Lung (tissue), 12 donors: ENCODE data around the gene MPHOSPH8. TPM values are rescaled to one million over a fixed set of nuclear protein-coding genes. Genes with fewer than 3 reads are reported as not detected.
"Not testable (repeated sequence)": the region's sequence is repeated elsewhere in the genome, so short reads cannot be mapped to it uniquely, and the experiment has no call there.

Experiments used
- ATAC-seq: fragments of 200-7000 bp; cut with Tn5 transposase; one replicate; pipeline ENCODE4 v1.9.1; 2020; ENCODE audit warnings: moderate number of reproducible peaks; ENCODE audit not compliant: insufficient read depth, low FRiP score
- DNase-seq, 3 donors: peaks; one replicate each; pipeline ENCODE4 v3.0.0-alpha.2; 2013 to 2017
- H3K27ac ChIP-seq, 2 donors: one replicate each; pipeline ENCODE4 v1.5.1; 2013; ENCODE audit warnings: mild to moderate bottlenecking in 2 of 2, moderate library complexity in 2 of 2, control low read depth in 1 of 2, inconsistent platforms in 1 of 2, low read depth in 1 of 2, low read length in 1 of 2
- H3K27me3 ChIP-seq, 3 donors: one replicate each; pipeline ENCODE4 v1.5.1; 2013; ENCODE audit warnings: low read length in 2 of 3; ENCODE audit not compliant: control insufficient read depth in 3 of 3, insufficient read depth in 3 of 3
- H3K36me3 ChIP-seq, 4 donors: one replicate each; pipeline ENCODE4 v1.5.1; 2013; ENCODE audit warnings: low read length in 4 of 4, mild to moderate bottlenecking in 1 of 4, moderate library complexity in 1 of 4; ENCODE audit not compliant: control insufficient read depth in 4 of 4, insufficient read depth in 4 of 4
- H3K4me1 ChIP-seq, 5 donors: one replicate each; pipeline ENCODE4 v1.5.1; 2013; ENCODE audit warnings: low read length in 5 of 5, mild to moderate bottlenecking in 2 of 5, moderate library complexity in 1 of 5; ENCODE audit not compliant: control insufficient read depth in 5 of 5, insufficient read depth in 5 of 5
- H3K4me3 ChIP-seq: one replicate; pipeline ENCODE4 v1.5.1; 2013; ENCODE audit warnings: mild to moderate bottlenecking, control low read depth, moderate library complexity
- H3K9ac ChIP-seq, 2 donors: one replicate each; pipeline ENCODE4 v1.5.1; 2013; ENCODE audit warnings: low read length in 2 of 2, control low read depth in 1 of 2; ENCODE audit not compliant: insufficient read depth in 1 of 2
- H3K9me3 ChIP-seq, 4 donors: one replicate each; pipeline ENCODE4 v1.5.1; 2013; ENCODE audit warnings: low read length in 3 of 4, mild to moderate bottlenecking in 1 of 4, moderate library complexity in 1 of 4; ENCODE audit not compliant: control insufficient read depth in 4 of 4, insufficient read depth in 3 of 4
- WGBS, 2 donors: extraction: QIAGEN DNeasy Blood & Tissue Kit; methylation state at CpG; one replicate each; pipeline ENCODE4 v1.1.7; 2013; 5-methylcytosine and 5-hydroxymethylcytosine counted together
- polyA plus RNA-seq, 2 donors: library from polyadenylated mRNA; stranded (reverse); fragments of 200-250 nt; gene quantifications; one replicate each; pipeline ENCODE4 v1.2.1, GENCODE V29; 2013
- total RNA-seq, 2 donors: library from RNA; depleted of rRNA in 1 of 2; stranded (reverse); fragments of >200 nt in 1 of 2; gene quantifications; one replicate each; pipeline ENCODE4 v1.2.1, GENCODE V29; 2014 to 2021
- TF ChIP-seq, protein P1 (sequence below): IDR thresholded peaks from 2 replicates; pipeline ENCODE4 v1.5.1; 2012; ENCODE audit warnings: mild to moderate bottlenecking; ENCODE audit errors: control extremely low read depth, extremely low read depth
- donor health status: control.
- donor health status: control.
- donor health status: Bipolar disorder and iron deficiency.
- donor health status: healthy.
- donor health status: DM: yes; HTN: yes; CAD: no.

The MPHOSPH8 gene
- total and polyA plus RNA-seq, 4 donors, result 16.5 to 39.1 (median 29.6) TPM

DNA sequence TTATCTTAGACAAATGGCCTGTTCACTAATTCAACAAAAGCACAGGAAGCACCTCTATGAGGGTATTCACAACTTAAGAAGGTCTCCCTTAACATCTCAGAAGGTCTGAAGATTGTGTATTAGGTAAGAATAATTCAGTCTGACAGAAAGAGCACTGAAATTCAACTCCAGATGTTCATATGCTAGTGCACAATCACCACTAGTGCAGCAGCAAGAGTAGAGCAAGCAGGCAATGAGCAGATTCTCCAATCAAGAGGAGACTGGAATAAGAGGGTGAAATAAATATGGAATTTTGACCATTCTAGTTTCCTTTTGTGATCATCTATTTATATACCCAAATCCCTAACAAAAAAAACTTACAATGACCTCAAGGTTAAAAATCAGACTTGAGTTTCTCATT lies 52.0 kb downstream of the MPHOSPH8 start:
- ATAC-seq (no peak), DNase-seq (no peak)
- Histone ChIP-seq H3K9me3 (no peaks in the 10 kb centered on the region), H3K27ac (no peak overlapping the region), H3K9ac (no peak overlapping the region), H3K36me3 (peaks cover 0 to 12% (median 6%) of the 10 kb centered on the region in 4 donors), H3K4me1 (peaks cover 0 to 4% (median 0%) of the 10 kb centered on the region in 5 donors), H3K27me3 (no peaks in the 10 kb centered on the region), H3K4me3 (no peak overlapping the region)
- TF ChIP-seq, protein P1, sequence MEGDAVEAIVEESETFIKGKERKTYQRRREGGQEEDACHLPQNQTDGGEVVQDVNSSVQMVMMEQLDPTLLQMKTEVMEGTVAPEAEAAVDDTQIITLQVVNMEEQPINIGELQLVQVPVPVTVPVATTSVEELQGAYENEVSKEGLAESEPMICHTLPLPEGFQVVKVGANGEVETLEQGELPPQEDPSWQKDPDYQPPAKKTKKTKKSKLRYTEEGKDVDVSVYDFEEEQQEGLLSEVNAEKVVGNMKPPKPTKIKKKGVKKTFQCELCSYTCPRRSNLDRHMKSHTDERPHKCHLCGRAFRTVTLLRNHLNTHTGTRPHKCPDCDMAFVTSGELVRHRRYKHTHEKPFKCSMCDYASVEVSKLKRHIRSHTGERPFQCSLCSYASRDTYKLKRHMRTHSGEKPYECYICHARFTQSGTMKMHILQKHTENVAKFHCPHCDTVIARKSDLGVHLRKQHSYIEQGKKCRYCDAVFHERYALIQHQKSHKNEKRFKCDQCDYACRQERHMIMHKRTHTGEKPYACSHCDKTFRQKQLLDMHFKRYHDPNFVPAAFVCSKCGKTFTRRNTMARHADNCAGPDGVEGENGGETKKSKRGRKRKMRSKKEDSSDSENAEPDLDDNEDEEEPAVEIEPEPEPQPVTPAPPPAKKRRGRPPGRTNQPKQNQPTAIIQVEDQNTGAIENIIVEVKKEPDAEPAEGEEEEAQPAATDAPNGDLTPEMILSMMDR, result no peak

DNA sequence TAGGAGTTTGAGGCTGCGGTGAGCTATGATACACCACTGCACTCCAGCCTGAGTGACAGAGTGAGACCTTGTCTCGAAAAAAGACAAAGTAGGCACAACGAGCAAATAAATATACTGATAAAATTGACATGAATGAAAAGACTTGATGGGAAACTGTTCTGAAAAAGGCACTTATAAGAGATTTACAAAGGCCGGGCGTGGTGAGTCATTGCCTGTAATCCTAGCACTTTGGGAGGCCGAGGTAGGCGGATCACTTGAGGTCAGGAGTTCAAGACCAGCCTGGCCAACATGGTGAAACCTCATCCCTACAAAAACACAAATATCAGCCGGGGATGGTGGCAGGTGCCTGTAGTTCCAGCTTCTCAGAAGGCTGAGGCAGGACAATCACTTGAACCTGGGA lies 58.0 kb downstream of the MPHOSPH8 start:
- H3K9me3 ChIP-seq, H3K4me1 ChIP-seq, H3K27me3 ChIP-seq, H3K4me3 ChIP-seq, ATAC-seq, H3K9ac ChIP-seq, DNase-seq, H3K36me3 ChIP-seq, H3K27ac ChIP-seq: not testable (repeated sequence)
- WGBS, 2 donors, result 94 to 96% methylated on average over 8 of the region's 8 CpGs

DNA sequence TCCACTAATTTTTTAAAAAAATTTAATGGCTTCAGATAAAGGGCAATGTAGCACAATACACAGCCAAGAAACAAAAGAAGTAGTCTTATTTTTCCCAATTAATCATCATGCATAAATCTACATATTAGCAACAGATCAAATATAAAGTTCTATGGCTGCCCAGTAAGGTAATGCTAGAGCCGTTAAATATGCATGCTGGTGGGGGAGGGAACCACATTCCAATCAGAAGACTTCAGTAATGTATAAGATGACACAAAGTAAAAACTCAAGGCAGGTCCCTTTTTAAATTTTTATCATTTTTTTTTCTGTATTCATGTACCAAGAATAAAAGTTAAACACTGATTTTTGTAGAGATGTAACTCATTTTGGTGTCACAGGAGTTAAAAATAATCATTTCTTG lies 62.0 kb downstream of the MPHOSPH8 start:
- ATAC-seq (no peak), DNase-seq (no peak)
- no peak overlapping the region for H3K9ac ChIP-seq

DNA sequence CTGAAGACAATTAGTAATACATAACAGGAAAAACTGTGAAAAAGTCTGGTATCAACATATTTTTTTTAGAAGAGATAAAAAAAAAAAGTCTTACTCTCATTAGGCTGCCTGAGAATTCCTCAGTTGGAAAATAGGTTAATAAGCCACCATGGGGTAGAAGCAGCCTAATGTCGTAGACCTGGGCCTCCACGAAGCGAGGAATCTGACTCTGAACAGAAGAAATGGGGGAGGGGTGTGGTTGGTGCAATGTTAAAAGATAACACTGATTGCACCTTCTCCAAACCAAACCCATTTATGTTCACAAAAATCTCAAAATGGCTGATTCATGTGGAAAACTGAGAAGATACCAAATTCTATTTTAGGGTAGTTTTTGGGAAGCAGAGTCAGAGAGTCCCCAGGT lies 62.4 kb downstream of the MPHOSPH8 start:
- WGBS, 2 donors, result 65 to 77% methylated on average over 3 of the region's 3 CpGs
- no peak for ATAC-seq

More for the DNA sequence above, 62.0 kb downstream of the MPHOSPH8 start:
- no peak overlapping the region for H3K4me3 ChIP-seq
- peaks cover 0 to 2% (median 0%) of the 10 kb centered on the region in 5 donors for H3K4me1 ChIP-seq
- H3K27ac ChIP-seq, result no peak overlapping the region
- no peaks in the 10 kb centered on the region for H3K9me3 ChIP-seq
- no peaks in the 10 kb centered on the region for H3K27me3 ChIP-seq
- 85 to 92% methylated on average over 1 of the region's 1 CpG for WGBS, 2 donors
- TF ChIP-seq, protein P1, result no peak
- peaks cover 0 to 2% (median 0%) of the 10 kb centered on the region in 4 donors for H3K36me3 ChIP-seq

DNA sequence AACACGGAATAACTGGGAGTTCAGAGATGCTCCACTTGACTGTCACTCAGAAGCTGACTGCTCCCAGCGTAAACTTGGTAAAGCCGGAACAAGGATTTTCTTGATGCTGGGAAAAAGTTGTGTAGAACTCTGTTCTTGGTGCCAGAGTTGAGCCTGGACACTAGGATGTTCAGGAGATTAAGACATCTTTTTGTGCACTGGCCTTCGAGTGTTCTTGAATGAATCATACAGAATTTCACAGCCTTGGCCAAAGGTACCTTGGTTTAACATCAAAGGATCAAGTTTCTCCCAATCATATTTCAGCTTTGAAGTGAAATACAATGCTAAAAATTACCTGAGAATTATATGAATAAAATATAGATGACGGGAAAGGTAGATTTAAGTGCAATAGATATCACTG lies 67.5 kb downstream of the MPHOSPH8 start:
- not testable (repeated sequence) for H3K27ac ChIP-seq, H3K36me3 ChIP-seq, H3K4me1 ChIP-seq, H3K9me3 ChIP-seq, DNase-seq, H3K27me3 ChIP-seq, H3K4me3 ChIP-seq, ATAC-seq, H3K9ac ChIP-seq
- WGBS, 2 donors, result 90 to 92% methylated on average over 3 of the region's 5 CpGs

More for the DNA sequence above, 62.4 kb downstream of the MPHOSPH8 start:
- H3K36me3 ChIP-seq, result peaks cover 0 to 2% (median 0%) of the 10 kb centered on the region in 4 donors
- no peak for DNase-seq
- no peak overlapping the region for H3K27ac ChIP-seq
- TF ChIP-seq, protein P1, result no peak
- no peak overlapping the region for H3K4me3 ChIP-seq
- no peaks in the 10 kb centered on the region for H3K27me3 ChIP-seq
- no peaks in the 10 kb centered on the region for H3K9me3 ChIP-seq
- no peak overlapping the region for H3K9ac ChIP-seq
- H3K4me1 ChIP-seq, result peaks cover 0 to 2% (median 0%) of the 10 kb centered on the region in 5 donors

DNA sequence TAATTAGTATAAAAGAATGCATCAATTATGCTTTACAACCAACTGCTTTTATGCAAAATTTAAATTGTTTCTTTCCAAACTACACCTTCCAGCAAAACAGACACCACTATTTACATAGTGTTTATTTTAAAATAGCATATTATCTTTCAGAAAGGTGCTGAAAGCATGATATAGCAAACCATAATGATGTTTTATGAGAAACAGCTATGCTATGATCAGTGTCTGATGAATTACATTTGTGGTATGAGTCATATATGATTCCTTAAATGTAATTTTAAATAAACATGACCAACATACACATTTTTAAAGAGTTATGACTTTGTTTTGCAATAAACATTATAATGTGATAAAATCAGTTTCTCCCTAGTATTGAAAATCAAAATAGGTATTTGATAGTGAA lies 68.2 kb downstream of the MPHOSPH8 start:
- H3K9ac ChIP-seq, ATAC-seq, H3K4me3 ChIP-seq: not testable (repeated sequence)

More for the DNA sequence above, 68.2 kb downstream of the MPHOSPH8 start:
- not testable (repeated sequence) for H3K9me3 ChIP-seq, H3K36me3 ChIP-seq, H3K27me3 ChIP-seq, DNase-seq, H3K4me1 ChIP-seq, H3K27ac ChIP-seq
